Spleen (tissue), 11 donors: Measurements from ENCODE around the gene GPR142. TPM values are rescaled to one million over a fixed set of nuclear protein-coding genes. Genes with fewer than 3 reads are reported as not detected.

Experiments
- DNase-seq: peaks from one replicate; pipeline ENCODE4 v3.0.0-alpha.2; 2020
- H3K27ac ChIP-seq, 8 donors: fragments of 200-600 bp; sonication (generic) in 7 of 8; 1 replicate in 4 of 8; 2 replicates in 4 of 8; pipeline versions ENCODE4 v1.5.0 to v1.8.0; 2016 to 2021; ENCODE audit warnings: inconsistent platforms in 4 of 8, mild to moderate bottlenecking in 4 of 8, moderate library complexity in 1 of 8
- H3K27me3 ChIP-seq, 7 donors: fragments of 200-600 bp; sonication (generic) in 6 of 7; replicated peaks in 1 of 7; 1 replicate in 4 of 7; 2 replicates in 3 of 7; pipeline versions ENCODE4 v1.5.0 to v1.8.0; 2016 to 2021; ENCODE audit warnings: inconsistent platforms in 3 of 7, mild to moderate bottlenecking in 1 of 7
- H3K36me3 ChIP-seq, 6 donors: fragments of 200-600 bp; sonication (generic) in 5 of 6; 1 replicate in 4 of 6; 2 replicates in 2 of 6; pipeline versions ENCODE4 v1.5.0 to v1.8.0; 2016 to 2021; ENCODE audit warnings: inconsistent platforms in 2 of 6
- H3K4me1 ChIP-seq, 6 donors: fragments of 200-600 bp; sonication (generic) in 5 of 6; 1 replicate in 3 of 6; 2 replicates in 3 of 6; pipeline versions ENCODE4 v1.5.0 to v1.8.0; 2016 to 2021; ENCODE audit warnings: inconsistent platforms in 3 of 6
- H3K4me3 ChIP-seq, 8 donors: fragments of 200-600 bp; sonication (generic) in 7 of 8; 1 replicate in 4 of 8; 2 replicates in 4 of 8; pipeline versions ENCODE4 v1.5.0 to v1.8.0; 2016 to 2021; ENCODE audit warnings: inconsistent platforms in 4 of 8, mild to moderate bottlenecking in 4 of 8, moderate library complexity in 2 of 8
- H3K9me3 ChIP-seq, 8 donors: fragments of 200-600 bp; sonication (generic) in 7 of 8; 1 replicate in 4 of 8; 2 replicates in 4 of 8; pipeline versions ENCODE4 v1.5.0 to v1.8.0; 2016 to 2021; ENCODE audit warnings: inconsistent platforms in 4 of 8
- CTCF ChIP-seq, 11 experiments: fragments of 200-600 bp in 7 of 11; fragments of 450-650 bp in 4 of 11; sonication (generic) in 4 of 11; IDR thresholded peaks in 8 of 11; conservative IDR thresholded peaks in 3 of 11; 1 replicate in 7 of 11; 2 replicates in 4 of 11; pipeline versions ENCODE4 v1.4.0 to v1.8.0; 2016 to 2021; ENCODE audit warnings: antibody characterized with exemption in 11 of 11, inconsistent platforms in 4 of 11, mild to moderate bottlenecking in 1 of 11
- POLR2A ChIP-seq, 3 donors: fragments of 450-650 bp; IDR thresholded peaks; one replicate each; pipeline ENCODE4 v1.5.1; 2017; ENCODE audit warnings: antibody characterized with exemption in 3 of 3, mild to moderate bottlenecking in 1 of 3
- POLR2AphosphoS5 ChIP-seq, 3 donors: sonication (generic); formaldehyde crosslinking; IDR thresholded peaks; one replicate each; pipeline ENCODE4 v1.5.1; 2017; ENCODE audit warnings: antibody characterized with exemption in 3 of 3
- WGBS, 5 donors: extraction: QIAGEN DNeasy Blood & Tissue Kit in 3 of 5; methylation state at CpG; one replicate each; pipeline versions ENCODE4 v1.1.5 to v1.1.7; 2013 to 2018; 5-methylcytosine and 5-hydroxymethylcytosine counted together
- intact Hi-C: fragments of 100-400 bp; cut with DNase I; formaldehyde crosslinking; loops from one replicate; pipeline ENCODE4 v1.15.0; 2023; ENCODE audit warnings: low total_unique reads
- polyA plus RNA-seq, 3 donors: library from polyadenylated mRNA; stranded (reverse); fragments of 200-250 nt; gene quantifications; one replicate each; pipeline ENCODE4 v1.2.1, GENCODE V29; 2013
- total RNA-seq, 7 donors: library from RNA; depleted of rRNA in 3 of 7; stranded (reverse); fragments of >200 nt in 3 of 7; fragmentation: NEBNext Ultra II Directional in 4 of 7; extraction: Animal tissue kit (Norgen Biotek cat#: 25700) in 4 of 7; gene quantifications; one replicate each; pipeline versions ENCODE4 v1.1.0 to v1.2.1, GENCODE V29; 2016 to 2021
- donor health status: healthy with polysubstance abuse.
- donor health status: DM: no; HTN: no; CAD: no; lungs with moderate emphysema.
- donor health status: DM: no; HTN: no; CAD: no.
- donor health status: Bipolar disorder and iron deficiency.
- donor health status: healthy.
- donor health status: DM: no; HTN: no; CAD: no.
- donor health status: DM: yes; HTN: yes; CAD: no.

GPR142 gene
- total and polyA plus RNA-seq, 10 donors = 0.09 to 3.1 (median 1.7) TPM

GRCh38 chr17:74371653-74372147, 4.4 kb downstream of the GPR142 start:
- Histone ChIP-seq H3K36me3 (no peaks in the 10 kb centered on the region), H3K9me3 (no peaks in the 10 kb centered on the region), H3K4me1 (peaks cover 10 to 20% (median 16%) of the 10 kb centered on the region in 6 donors), H3K27ac (no peak overlapping the region), H3K4me3 (no peak overlapping the region), H3K27me3 (peaks cover 0 to 59% (median 0%) of the 10 kb centered on the region in 7 donors)
- WGBS, 5 donors = 92 to 96% (median 93%) methylated on average over 21 to 26 of the region's 26 CpGs
- no peak for DNase-seq
- intact Hi-C loops = loop anchor here (10.0 kb wide), 1 partner anchor 123 kb away; no protein-coding TSS in a partner anchor
- TF ChIP-seq CTCF (IDR thresholded peaks at IDR 0.05 in 8 of 11, conservative IDR thresholded peaks at IDR 0.05 in 3 of 11) (no peak), POLR2AphosphoS5 (IDR thresholded peaks at IDR 0.05) (no peak), POLR2A (IDR thresholded peaks at IDR 0.05) (no peak)

DNA sequence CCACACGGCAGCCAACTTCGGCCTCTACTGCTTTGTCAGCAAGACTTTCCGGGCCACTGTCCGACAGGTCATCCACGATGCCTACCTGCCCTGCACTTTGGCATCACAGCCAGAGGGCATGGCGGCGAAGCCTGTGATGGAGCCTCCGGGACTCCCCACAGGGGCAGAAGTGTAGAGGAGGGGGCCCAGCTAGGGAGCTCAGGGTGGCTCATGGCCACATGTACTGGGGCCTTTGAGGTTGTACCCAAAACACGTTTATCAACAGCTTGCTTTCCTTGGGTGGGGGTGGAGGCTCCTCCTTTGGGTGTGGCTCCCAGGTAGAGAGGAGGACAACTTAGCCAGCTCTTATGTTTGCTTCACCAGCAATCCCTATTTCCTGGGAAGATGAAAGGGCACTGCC, 5.1 kb downstream of the GPR142 start:
- H3K27me3 ChIP-seq = peaks cover 0 to 54% (median 0%) of the 10 kb centered on the region in 7 donors
- H3K4me1 ChIP-seq = peaks cover 10 to 20% (median 16%) of the 10 kb centered on the region in 6 donors
- no peaks in the 10 kb centered on the region for H3K36me3 ChIP-seq
- DNase-seq = no peak
- H3K27ac ChIP-seq = no peak overlapping the region
- H3K4me3 ChIP-seq = no peak overlapping the region
- no peak for TF ChIP-seq POLR2A (IDR thresholded peaks at IDR 0.05)
- TF ChIP-seq POLR2AphosphoS5 (IDR thresholded peaks at IDR 0.05) = no peak
- TF ChIP-seq CTCF (IDR thresholded peaks at IDR 0.05 in 8 of 11, conservative IDR thresholded peaks at IDR 0.05 in 3 of 11) = no peak
- no peaks in the 10 kb centered on the region for H3K9me3 ChIP-seq
- intact Hi-C loops = loop anchor here (10.0 kb wide), 1 partner anchor 122 kb away; no protein-coding TSS in a partner anchor
- 87 to 96% (median 95%) methylated on average over 7 to 9 of the region's 9 CpGs for WGBS, 5 donors

- no peak for DNase-seq
- TF ChIP-seq POLR2A (IDR thresholded peaks at IDR 0.05) = no peak
- TF ChIP-seq CTCF (IDR thresholded peaks at IDR 0.05 in 8 of 11, conservative IDR thresholded peaks at IDR 0.05 in 3 of 11) = no peak
- no peak for TF ChIP-seq POLR2AphosphoS5 (IDR thresholded peaks at IDR 0.05)
- Histone ChIP-seq H3K36me3 (no peaks in the 10 kb centered on the region), H3K27ac (no peak overlapping the region), H3K4me3 (no peak overlapping the region), H3K27me3 (peaks cover 0 to 39% (median 0%) of the 10 kb centered on the region in 7 donors), H3K4me1 (peaks cover 2 to 14% (median 5%) of the 10 kb centered on the region in 6 donors), H3K9me3 (no peaks in the 10 kb centered on the region)
- intact Hi-C loops = loop anchor here (10.0 kb wide), 1 partner anchor 121 kb away; no protein-coding TSS in a partner anchor
- 83 to 92% (median 89%) methylated on average over 14 to 15 of the region's 15 CpGs for WGBS, 5 donors
Measured at GRCh38 chr17:74373838-74374606, 6.7 kb downstream of the GPR142 start.

GRCh38 chr17:74374858-74375257, 7.6 kb downstream of the GPR142 start:
- H3K4me3 ChIP-seq = no peak overlapping the region
- no peak for DNase-seq
- intact Hi-C loops = loop anchor here (10.0 kb wide), 1 partner anchor 120 kb away; no protein-coding TSS in a partner anchor
- H3K36me3 ChIP-seq = no peaks in the 10 kb centered on the region
- no peaks in the 10 kb centered on the region for H3K9me3 ChIP-seq
- H3K4me1 ChIP-seq = peaks cover 4 to 14% (median 9%) of the 10 kb centered on the region in 6 donors
- H3K27me3 ChIP-seq = peaks cover 0 to 39% (median 0%) of the 10 kb centered on the region in 7 donors
- WGBS, 5 donors = 81 to 88% (median 86%) methylated on average over 3 of the region's 3 CpGs
- no peak overlapping the region for H3K27ac ChIP-seq
- TF ChIP-seq POLR2A (IDR thresholded peaks at IDR 0.05) = no peak
